ENCODE results near the gene HLA-DPA1.

DNA sequence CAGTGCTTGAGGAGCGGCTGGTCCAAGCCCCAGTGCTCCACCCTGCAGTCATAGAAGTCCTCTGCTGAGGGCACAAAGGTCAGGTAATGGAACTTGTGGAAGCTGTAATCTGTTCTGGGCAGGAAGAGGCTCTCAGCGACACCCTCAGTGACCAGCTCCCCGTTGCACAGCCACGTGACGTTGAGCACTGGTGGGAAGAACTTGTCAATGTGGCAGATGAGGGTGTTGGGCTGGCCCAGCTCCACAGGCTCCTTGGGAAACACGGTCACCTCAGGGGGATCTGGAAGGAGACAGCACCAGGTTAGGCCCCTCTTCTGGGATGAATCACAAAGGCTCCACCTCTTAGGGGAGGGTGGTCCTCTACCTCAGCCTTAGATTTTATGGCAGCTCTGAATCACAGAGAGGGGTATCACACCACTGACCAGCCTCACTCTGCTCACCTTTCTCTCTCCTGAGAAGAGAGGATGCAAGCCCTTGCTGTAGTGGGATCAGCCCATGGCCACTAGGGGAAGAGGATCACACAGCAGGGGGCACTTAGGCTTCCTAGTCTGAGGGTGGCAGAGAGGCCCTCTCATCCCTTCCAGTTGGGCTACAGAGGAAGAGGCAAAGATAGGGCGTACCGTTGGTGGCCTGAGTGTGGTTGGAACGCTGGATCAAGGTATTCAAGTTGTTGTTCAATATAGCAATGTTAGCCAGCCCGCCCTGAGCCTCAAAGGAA is 4.3 kb downstream of the HLA-DPA1 start:
- no peak for TF ChIP-seq POLR2A (IDR thresholded peaks at IDR 0.05)
- TF ChIP-seq, protein P1, sequence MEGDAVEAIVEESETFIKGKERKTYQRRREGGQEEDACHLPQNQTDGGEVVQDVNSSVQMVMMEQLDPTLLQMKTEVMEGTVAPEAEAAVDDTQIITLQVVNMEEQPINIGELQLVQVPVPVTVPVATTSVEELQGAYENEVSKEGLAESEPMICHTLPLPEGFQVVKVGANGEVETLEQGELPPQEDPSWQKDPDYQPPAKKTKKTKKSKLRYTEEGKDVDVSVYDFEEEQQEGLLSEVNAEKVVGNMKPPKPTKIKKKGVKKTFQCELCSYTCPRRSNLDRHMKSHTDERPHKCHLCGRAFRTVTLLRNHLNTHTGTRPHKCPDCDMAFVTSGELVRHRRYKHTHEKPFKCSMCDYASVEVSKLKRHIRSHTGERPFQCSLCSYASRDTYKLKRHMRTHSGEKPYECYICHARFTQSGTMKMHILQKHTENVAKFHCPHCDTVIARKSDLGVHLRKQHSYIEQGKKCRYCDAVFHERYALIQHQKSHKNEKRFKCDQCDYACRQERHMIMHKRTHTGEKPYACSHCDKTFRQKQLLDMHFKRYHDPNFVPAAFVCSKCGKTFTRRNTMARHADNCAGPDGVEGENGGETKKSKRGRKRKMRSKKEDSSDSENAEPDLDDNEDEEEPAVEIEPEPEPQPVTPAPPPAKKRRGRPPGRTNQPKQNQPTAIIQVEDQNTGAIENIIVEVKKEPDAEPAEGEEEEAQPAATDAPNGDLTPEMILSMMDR (IDR thresholded peaks at IDR 0.05): no peak

Measured in Peyer's patch (tissue), 4 donors.